Breast epithelium (tissue), 3 donors: Measurements from ENCODE around the gene HSD17B4.

Experiments used
- CTCF ChIP-seq, 3 donors: fragments of 450-650 bp; IDR thresholded peaks; one replicate each; pipeline ENCODE4 v1.5.1; 2016 to 2017; ENCODE audit warnings: antibody characterized with exemption in 3 of 3, mild to moderate bottlenecking in 3 of 3, moderate library complexity in 3 of 3
- POLR2A ChIP-seq: fragments of 450-650 bp; IDR thresholded peaks from one replicate; pipeline ENCODE4 v1.6.1; 2016; ENCODE audit warnings: antibody characterized with exemption, mild to moderate bottlenecking, moderate library complexity
- POLR2AphosphoS5 ChIP-seq, 3 donors: sonication (generic); formaldehyde crosslinking; IDR thresholded peaks; one replicate each; pipeline ENCODE4 v1.6.1; 2017; ENCODE audit warnings: antibody characterized with exemption in 3 of 3

DNA sequence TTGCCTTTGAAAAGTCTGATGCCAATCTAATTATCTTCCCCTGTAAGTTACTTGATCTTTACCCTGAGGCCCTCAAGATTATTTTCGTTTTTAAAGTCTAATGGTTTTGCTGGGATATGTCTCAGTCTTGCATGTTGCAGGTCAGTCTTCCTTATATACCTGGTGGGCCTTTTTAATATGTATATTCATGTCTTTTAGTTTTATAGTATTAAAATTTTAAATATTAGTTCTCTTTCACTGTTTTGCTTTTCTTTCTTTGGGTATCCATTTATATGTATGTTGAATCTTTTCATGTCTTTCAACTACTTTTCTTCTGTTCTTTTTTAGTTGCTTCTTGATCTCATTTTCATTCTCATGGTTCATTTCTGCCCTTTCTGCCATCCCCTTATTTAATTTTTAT lies 68.9 kb downstream of the HSD17B4 start:
- no peak for TF ChIP-seq CTCF (IDR thresholded peaks at IDR 0.05)
- TF ChIP-seq POLR2AphosphoS5 (IDR thresholded peaks at IDR 0.05): no peak
- no peak for TF ChIP-seq POLR2A
